SW480 (cell line): Measurements from ENCODE around the gene CACTIN.
"Not testable (repeated sequence)": the region's sequence is repeated elsewhere in the genome, so short reads cannot be mapped to it uniquely, and the experiment has no call there.

Experiments used
- DNase-seq: peaks from one replicate; pipeline ENCODE4 v3.0.0-alpha.2; 2016; ENCODE audit warnings: low spot score

The CACTIN gene

DNA sequence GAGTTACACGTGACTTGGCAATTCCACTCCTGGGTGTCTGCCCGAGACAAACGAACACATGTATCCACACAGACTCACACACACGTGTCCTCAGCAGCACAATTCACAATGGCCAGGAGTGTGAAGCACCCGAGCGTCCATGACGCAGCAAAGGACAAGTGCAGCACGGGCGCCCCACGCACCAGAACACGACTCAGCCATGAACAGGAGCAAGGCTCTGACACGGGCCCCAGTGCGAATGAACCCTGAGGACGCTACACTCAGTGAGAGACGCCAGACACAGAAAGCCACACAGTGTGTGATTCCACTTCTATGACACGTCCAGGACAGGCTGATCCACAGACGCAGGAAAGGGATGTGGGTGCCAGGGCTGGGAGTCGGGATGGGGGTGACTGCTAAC is 37.2 kb upstream of the CACTIN start:
- no peak for DNase-seq

DNA sequence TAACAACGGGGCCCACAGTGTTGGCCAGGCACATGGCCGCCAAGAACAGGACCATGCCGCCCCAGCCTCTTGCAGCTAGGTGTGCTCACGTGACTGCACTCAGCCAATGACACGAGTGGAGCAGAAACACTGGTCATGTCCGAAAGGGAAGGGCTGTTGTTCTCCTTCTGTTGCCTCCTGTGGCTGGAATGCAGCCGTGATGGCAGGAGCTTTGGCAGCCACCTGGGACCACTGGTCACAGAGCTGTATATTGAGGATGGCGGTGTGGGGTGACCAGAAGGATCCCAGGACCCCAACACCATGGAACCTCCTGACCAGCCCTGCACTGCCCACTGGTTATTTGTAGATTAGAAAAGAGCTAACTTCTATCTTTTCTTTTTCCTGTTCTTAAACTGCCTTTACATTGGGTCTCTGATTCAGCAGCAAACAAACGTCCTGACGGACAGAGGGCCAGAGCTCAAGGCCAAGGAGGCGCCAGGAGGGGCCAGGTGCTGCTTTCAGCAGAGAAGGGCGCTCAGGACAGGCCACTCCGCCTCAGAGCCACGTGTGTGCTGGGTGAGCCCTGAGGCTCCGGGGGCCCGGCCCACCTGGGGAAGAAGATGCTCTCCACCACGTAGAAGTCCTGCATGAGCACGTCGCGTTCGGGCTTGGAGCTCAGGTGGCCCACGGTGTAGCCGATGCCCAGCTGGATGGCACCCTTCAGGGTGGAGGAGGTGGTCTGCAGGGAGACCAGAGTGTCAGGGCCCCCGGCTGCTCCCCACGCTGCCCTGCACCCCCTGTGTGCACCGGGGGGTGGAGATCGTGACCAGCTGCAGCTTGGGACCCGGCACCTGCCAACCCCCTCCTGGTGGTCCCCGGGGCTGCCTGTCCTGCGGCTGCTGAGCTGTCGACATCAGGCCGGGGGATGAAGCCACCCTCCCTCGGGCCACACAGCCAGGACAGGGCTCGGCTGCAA is 35.0 kb upstream of the CACTIN start:
- DNase-seq, result no peak

DNA sequence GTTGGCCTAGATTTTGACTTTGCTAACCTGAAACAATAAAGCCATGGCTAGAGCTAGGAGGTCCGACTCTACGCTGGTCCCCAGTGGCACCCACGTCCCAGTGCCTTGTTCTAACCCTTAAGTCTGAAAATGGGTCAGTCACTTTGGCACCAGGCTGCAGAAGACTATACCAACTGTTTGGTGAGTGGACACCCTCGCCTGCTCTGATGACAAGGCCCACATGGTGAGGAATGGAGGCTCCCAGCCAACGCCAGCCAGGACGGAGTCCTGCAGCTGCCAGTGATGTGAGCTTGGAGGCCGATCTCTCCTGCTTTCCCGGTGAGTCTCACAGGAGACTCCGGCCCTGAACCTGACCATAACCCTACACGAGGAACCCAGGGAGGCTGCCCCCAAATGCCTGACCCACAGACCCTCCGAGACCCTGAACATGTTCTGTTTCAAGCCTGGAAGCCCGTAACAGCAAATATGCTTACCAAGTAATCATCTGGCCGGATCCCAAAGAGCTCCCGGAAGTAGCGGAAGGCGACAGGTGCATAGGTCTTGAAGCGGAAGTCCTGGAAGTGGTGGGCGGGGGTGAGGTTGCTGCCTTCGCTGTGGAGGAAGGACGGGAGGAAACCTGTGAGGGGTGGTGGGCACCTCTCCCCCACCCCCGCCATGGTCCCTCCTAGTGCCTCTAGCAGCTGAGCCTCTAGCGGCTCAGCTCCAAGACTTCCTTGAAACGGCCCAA is 34.1 kb upstream of the CACTIN start:
- DNase-seq, result no peak

GRCh38 chr19:3659746-3660112 is 33.1 kb upstream of the CACTIN start:
- no peak for DNase-seq

DNA sequence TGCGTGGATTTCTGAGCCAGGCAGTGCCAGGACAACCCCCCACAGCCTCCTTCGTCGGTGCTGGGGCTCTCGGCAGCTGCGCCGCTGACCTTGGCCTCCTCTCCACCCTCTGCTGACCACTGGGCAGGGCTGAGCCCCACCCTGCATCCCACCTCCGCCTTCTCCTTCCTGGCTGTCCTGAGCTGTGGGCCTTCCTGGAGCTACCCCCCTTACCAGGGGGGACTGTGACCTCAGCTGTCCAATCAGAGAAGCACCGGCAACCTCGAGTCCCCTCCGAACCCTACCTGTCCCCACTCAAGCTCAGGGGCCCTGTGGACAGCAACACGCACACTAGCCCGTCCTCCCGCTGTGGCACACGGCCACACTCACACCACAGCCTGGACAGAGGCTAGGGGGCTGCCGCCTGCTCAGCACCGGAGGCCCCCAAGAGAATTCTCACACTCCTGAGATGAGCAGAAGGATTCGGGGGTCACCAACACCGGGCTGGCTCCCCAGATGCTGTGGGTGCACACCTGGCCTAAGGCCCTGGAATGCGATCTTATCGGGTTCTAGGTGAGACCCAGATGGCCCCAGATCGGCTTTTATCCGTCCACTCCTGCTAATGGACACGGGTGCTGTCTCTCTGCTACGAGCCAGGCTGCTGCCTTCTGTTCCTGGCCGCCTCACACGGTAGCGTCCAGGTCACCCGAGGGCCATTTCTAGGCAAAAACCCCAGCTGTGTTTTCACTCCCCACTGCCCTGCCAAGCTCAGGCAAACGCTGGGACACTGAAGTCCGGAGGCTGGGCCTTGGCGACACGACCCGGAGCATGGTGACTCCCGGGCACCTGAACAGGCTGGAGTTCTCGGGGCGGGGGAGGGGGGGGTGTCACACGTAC is 32.5 kb upstream of the CACTIN start:
- no peak for DNase-seq

DNA sequence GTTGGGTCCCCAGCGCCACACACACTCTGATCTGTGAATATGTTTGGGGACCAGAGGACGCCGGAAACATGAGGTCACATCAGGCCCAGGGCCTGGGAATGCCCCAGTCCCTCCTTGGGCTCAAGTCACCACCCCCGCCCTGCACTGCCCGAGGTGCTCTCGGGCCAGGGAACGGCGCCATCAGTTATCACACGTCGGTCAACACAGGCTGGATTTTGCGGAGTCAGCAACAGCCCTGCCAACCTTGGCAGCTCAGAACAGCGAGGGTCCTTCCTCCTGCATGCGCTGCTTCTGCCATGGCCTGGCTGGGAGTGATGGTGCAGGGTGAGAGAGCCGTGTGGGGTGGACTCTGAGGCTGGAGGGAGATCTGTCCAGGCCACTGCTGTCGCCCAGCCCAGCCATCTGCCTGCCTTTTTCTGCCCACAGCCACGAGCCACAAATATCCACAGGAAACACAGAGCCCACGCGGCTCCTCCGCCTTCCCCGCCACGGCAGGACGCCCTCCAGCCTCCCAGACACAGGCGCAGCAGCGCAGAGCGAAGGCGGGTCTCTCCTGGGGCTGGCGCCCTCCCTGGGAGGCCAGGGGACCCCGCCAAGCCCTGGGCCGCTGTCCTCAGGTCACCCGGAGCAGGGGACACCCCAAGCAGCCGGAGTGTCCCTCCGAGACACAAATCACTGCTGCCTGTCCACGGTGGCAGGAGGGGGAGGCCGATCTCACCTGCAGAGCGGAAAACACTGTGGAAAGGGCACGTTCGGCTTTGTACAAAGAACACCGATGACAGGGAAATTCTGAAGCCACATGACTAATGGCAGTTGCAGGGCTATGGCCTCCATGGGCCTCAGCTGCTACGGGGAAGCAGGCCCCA is 31.6 kb upstream of the CACTIN start:
- DNase-seq, result no peak

GRCh38 chr19:3657395-3657769 is 30.8 kb upstream of the CACTIN start:
- DNase-seq, result no peak

- DNase-seq, result peak; percentile 56
Observed at GRCh38 chr19:3656747-3657394, 30.3 kb upstream of the CACTIN start.

GRCh38 chr19:3656073-3656746 is 29.6 kb upstream of the CACTIN start:
- peak; percentile 66 for DNase-seq

GRCh38 chr19:3655402-3656072 is 28.9 kb upstream of the CACTIN start:
- DNase-seq, result peak; percentile 86

- no peak for DNase-seq
Observed at GRCh38 chr19:3653865-3654513, 27.4 kb upstream of the CACTIN start.

DNA sequence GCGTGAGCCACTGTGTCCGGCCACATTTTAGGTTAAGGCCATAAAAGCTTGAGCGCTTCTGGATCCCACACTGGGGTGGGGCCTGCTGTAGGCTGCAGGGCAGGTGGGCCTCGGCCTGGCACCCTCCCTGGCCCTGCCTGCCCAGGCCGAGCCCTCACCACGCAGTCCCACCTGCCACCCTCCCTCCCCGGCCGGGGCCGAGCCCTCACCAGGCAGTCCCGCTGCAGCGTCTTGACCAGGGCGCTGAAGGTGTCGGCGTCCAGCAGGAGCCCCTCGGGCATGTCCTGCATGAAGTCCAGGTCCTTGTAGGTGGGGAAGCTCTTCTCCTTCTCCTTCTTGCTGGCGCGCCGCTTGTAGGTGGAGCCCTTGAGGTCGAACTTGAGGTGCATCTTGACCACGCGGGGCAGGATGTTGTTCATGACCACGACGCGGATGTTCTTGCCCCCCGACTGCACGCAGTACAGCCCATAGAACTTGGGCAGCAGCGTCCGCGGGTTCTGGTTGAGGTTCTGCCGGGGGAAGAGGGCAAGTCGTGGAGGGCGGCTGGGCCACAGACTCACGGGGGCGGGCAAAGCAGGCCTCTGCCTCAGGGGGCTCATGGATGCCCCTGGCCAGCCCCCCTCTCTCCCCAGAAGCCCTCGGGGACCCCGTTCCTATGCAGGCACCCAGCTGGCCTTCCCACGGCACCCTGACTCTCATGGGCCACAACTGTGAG is 26.6 kb upstream of the CACTIN start:
- no peak for DNase-seq

DNA sequence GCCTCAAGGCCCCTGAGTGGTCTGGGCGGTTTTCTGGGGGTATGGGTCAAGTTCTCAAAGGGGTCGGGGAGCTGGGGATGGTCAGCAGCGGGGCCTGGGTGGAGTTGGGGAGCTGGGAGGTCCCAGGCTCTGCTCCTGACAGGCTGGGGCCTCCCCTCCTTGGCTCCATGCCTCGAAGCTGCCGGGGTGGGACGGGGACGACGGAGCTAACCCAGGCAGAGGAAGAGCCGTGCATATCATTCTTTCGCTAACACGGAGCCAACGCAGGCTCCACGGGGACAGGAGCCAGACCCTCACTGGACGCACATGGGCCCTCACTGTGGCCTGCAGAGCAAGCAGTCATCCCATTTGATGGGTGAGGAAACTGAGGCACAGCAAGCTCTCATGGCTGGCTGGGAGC is 25.8 kb upstream of the CACTIN start:
- DNase-seq, result no peak

DNA sequence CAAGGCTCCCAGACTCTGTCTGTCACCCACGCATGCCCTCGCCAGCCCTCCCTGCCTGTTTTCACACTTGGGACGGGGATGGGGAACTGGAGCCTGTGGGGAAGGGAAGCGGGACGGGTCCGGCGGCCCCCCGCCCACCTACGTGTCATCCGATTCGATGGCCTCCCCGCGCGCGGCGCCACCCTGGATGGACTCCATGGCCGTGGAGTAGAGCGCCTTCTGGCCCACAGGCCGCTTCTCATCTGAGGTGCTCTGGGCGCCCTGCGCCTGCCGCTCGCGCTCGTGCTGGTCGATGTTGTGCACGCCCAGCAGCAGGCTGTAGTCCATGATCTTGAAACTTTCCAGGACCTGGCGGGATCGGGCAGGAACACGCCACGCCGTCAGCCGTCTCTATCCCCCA is 25.1 kb upstream of the CACTIN start:
- no peak for DNase-seq

- no peak for DNase-seq
Observed at GRCh38 chr19:3649888-3650287, 23.3 kb upstream of the CACTIN start.

GRCh38 chr19:3648037-3648905 is 21.7 kb upstream of the CACTIN start:
- DNase-seq, result no peak

- not testable (repeated sequence) for DNase-seq
Observed at GRCh38 chr19:3647102-3647501, 20.5 kb upstream of the CACTIN start.
